CD4-positive, alpha-beta T cell treated with Interleukin-4 for 4 hours (primary cell): ENCODE results near the gene NLGN1.

Source experiments
- DNase-seq: peaks from one replicate; pipeline ENCODE4 v3.0.0-alpha.2; 2020

NLGN1 gene

DNA sequence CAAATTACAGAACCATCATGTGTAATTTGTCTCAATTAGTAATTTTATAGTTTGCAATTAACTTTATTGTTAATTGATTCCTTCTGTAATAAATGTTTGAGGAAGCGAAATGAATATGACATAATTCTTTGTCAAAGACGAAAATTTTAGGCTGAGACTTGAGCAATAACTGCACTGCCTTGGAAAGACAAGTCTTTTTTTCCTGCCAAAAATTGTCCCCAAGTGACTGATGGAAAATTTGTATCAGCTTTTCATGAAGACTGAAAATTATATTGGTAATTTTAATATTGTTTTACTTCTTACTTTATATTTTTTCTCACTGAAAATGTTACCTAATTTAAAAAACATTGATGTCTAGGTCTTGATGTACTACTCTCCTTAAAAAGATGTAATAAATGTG lies 622.6 kb downstream of the NLGN1 start:
- no peak for DNase-seq

DNA sequence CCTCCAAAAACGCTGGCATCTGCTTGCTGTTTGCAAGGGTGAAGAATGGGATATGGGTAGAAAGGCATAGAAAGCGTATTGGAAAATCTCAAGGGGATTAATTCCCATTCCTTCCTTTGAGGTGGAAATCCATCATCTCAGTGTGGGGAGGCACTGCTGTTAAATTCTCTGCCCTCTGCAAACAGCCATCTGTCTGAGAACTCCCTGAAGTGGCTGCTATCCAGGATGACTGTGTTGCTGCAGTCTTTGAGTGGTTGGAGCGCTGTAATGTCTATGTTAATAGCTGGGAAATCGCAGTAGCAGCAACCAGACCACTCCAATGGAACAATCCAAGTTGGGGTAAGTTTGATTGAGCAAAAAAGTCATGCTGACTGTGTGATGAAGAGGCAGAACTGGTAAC lies 625.9 kb downstream of the NLGN1 start:
- no peak for DNase-seq

DNA sequence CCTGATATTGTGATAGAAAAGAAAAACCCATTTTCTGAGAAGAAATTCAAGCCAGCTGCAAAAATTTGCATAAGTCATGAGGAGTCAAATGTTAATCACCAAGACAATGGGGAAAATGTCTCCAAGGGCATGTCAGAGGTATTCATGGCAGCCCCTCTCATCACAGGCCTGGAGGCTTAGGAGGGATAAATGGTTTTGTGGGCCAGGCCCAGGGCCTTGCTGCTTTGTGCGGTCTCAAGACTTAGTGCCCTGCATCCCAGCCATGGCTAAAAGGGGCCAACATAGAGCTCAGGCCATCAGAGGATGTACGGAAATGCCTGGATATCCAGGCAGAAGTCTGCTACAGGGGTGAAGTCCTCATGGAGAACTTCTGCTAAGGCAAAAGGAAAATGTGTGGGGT lies 631.1 kb downstream of the NLGN1 start:
- DNase-seq, result no peak

DNA sequence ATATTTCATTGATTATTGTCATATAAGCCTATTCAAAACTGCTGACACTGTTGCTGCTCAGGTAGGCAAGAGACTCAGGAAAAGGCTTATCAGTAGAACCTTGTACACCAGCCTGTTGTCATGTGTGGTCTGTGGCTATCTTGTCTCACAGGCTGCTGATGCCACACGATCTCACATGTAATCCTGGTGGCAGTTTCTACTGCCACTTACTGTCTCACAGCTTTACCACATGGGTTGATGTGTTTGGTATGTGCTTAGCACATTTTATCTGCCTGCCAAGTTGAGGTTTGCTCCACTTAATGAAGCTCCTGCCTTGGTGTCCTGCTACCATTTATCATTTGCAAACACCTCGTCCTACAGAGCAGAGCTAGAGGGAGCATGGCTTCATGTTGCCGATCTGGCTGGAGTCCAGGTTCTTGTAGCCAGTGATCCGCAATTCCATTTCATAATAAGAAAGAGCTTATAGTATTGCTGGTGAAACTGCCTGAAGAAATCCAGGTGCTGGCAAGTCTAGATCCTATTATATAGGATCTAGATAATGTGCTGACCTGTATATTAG lies 637.9 kb downstream of the NLGN1 start:
- no peak for DNase-seq

DNA sequence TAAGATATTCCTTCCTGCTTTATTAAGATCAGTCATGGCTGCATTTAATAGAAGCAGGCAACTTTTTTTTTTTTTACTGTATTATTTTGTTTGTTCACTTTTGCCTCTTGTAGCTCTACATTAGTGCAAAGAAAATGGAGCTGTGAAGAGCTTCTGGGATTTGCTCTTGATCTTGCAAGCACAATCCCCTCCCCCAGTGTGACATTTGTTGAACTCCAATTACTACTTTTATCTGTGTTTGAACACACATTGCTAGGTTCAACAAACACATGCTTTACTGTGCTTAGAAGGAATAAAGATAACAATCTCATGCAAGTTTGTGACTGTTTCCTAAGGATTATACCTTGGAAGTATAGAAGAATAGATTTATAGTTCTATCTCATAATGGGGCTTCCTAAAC lies 648.8 kb downstream of the NLGN1 start:
- DNase-seq, result no peak

DNA sequence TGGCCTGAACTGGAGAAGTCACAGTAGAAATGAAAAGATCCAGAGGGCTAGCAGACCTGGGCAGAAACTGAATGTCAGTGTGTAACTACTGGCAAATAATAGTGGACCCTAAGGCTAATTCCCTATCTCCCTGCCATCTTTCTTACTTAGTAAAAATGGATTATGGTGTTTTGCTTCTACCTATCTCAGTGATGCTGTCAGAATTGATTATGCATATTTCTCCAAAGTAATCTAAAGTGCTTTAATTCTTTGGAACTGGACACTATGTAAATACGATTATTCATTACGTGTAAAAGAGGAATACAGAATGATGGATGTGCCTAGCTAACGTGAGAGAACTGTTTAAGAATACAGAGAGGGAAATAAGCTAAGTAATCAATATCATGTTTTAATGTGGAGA lies 651.9 kb downstream of the NLGN1 start:
- no peak for DNase-seq

DNA sequence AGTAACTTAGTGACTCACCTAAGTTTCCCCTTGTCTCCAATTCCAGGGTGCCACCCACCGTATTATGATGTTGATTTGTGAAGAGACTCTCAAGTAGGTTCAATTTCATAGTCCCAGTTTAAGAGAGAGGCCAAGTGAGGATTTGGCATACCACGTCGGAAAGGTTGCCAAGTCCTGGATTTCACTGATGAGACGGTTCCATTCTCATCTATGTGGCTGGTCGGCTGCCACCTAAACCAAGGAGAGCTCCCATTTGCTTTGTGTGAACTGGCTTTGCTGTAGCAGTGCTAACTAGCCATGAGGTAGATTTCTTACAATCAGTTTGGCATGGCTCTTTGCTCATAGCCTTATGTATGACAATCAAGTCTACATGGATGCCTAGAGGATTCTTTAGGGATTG lies 653.6 kb downstream of the NLGN1 start:
- DNase-seq, result no peak

DNA sequence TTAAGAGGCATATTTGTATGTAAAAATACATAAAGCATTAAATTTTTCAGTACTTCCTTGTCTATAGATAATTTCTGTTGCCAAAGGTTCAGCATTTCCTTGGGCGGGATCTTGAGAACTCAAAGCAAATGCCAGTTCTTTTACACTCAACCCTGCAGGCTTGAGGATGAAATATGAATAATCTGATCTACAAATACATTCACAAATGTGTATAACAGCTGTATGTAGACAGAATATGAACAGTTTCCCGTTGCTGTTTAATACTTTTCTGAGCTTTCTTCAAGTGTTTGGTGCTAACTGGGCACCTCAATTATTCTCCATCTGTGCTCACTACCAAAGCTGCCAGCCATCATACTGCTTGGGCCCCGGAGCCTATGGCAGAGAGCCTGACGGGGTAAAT lies 661.3 kb downstream of the NLGN1 start:
- DNase-seq, result no peak

GRCh38 chr3:174060431-174060830 lies 662.9 kb downstream of the NLGN1 start:
- no peak for DNase-seq

DNA sequence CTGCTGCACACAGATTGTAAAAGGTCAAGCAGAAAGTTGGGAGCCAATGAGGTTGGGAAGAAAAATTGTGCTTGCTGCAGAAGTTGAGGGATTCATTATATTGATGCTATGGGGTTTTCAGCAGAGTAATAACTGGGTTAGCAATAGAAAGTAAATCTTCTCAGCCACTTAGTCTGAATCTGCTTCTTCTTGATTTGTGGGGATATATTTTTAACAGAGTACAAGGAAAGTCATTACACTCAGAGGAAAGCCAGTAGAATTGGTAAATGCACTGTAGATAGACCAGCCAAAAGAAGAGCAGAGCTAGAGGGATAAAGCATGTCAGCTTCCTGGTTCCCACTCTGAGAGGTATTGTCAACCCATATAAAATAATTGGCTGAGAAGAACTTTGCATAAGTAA lies 663.6 kb downstream of the NLGN1 start:
- DNase-seq, result no peak

DNA sequence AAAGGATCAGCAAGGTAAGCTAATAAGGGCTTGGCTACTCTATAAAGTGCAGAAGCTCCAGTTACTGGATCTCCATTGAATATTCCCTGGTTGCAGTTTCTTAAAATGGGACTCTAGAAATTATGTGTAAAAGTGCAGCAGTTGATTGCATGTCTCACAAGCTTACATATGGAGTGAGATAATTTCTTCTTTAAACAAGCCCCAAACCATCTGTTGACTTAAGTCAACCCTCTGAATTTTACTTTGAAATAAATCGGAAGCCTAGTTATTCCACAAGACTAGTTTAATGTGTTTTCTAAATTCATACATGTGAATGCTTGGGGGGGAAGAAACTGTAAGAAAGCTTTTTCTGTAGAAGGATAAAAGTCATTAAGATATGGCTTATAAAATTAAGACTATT lies 664.2 kb downstream of the NLGN1 start:
- no peak for DNase-seq

DNA sequence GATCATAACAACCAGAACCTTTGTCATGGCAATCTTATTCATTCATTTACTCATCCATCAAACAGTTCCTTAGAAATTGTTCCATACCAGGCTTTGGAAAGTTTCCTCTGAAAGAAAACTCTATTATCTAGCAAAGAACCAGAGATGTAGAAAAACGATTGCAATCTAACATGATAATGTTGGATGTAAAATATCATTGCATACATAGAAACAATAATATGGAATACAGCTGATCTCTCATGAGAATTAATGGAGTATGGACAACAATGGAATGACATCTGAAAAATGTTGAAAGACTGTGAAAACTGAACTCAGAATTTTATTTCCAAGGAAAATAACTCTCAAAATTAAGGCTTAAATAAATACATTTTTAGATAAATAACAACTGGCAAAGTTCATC lies 665.4 kb downstream of the NLGN1 start:
- no peak for DNase-seq

- DNase-seq, result no peak
Observed at GRCh38 chr3:174068035-174068434, 670.5 kb downstream of the NLGN1 start.

GRCh38 chr3:174072675-174073074 lies 675.1 kb downstream of the NLGN1 start:
- no peak for DNase-seq

GRCh38 chr3:174083706-174084105 lies 686.2 kb downstream of the NLGN1 start:
- no peak for DNase-seq

DNA sequence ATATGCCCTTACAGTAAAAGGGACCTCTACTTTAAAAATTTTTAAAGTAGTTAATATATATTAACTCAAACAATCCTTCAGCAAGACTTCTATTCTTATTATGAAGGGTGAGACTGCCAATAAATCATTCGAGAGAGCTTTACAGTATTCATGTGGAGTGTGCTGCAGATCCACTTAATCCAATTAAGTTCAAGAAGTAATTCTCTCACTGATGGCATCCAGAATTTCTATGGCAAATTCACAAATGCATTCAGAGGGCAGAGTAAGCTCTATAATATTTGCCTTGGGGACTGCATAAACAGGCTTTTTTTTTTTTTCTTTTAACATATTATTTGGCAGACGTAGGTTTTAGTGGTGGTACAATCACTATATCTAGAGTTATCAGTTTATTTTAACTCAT lies 692.0 kb downstream of the NLGN1 start:
- no peak for DNase-seq

GRCh38 chr3:174094669-174095068 lies 697.1 kb downstream of the NLGN1 start:
- no peak for DNase-seq

DNA sequence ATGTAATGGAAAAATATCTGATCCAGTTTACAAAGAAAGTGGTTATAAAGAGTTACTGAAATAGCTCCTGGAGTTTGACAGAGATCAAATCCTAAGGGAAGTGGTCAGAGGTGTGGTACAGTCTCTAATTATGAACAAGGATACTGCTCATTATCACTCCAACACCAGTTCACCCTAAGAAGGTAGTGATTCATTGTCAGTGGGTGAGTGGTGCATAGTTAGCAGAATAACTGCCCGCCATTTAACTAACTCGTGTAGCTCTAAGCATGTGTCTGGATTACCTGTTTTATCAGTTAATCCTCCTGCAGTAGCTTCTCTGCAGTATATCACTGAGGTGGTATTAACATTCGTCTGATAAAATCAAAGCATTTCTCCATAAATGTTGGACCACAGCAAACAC lies 700.1 kb downstream of the NLGN1 start:
- no peak for DNase-seq

DNA sequence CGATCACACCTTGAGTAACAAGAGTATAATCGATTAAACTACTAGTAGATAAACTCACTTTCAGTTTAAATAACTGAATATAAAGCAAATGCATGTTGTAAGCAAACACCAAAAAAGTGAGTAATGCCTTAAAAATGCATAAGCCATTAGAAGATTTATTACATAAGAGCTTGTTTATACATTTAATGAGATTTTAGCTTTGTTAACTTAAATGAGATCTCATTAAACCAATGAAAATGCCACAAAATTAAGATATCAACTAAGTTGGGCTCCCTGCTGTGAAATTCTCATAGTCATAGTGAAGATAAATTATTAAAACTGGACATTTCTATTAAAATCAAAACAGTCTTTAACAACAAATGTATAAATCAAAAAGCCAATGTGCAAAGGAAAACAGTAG lies 701.2 kb downstream of the NLGN1 start:
- no peak for DNase-seq

DNA sequence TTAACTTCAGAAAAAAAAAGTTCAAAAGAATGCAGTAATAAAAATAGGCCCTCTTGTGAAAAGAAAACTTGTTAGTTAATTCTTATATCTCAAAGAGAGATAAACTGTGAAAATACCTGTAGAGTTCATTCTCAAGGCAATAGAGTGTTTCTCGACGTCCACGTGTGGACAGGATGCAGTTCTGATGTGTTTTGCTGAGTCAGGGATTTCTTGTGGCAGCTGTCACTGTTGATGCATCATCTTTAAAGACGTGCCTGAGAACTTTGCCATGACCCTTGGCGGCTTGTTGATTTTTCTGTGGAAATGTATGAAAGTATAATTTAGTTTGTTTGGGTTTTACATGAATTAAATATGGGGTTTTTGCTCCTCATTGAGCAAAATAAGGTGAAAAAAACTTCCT lies 702.2 kb downstream of the NLGN1 start:
- no peak for DNase-seq

DNA sequence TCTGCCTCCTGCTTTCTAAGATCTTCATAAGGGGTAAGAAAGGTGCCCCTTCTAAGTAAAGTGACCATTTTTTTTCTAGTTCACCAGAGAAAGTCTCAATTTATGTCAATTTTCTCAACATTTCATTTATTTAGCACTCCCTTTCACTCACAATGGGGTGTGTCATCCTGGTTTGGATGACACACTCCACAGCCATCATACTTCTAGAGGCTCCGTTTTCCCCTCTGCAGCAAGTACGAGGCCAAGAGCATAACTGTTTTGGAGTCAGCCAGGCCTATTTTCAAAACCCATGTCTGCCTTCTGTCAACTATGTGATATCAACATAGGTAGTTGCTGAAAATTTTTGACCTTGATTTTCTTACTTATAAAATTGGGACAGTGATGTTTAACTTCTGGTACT lies 703.2 kb downstream of the NLGN1 start:
- no peak for DNase-seq

DNA sequence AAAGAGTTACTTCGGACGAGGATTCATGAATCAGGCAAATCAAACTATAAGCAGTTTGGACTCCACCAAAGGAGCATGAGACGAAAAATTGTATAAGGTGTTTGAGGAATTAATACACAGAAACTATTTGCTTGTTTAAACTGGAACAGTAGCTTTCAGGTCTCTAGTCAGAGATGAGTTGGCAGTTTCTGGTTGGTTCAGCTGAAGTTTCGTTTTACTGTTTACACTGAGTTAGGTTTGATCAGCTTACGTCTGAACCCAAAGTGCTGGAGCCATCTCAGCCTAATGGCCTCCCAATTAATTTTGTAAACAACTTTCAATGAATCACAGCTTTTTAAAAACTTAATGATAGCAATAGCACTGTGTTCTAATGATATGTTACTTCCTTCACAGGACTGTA lies 703.7 kb downstream of the NLGN1 start:
- no peak for DNase-seq

DNA sequence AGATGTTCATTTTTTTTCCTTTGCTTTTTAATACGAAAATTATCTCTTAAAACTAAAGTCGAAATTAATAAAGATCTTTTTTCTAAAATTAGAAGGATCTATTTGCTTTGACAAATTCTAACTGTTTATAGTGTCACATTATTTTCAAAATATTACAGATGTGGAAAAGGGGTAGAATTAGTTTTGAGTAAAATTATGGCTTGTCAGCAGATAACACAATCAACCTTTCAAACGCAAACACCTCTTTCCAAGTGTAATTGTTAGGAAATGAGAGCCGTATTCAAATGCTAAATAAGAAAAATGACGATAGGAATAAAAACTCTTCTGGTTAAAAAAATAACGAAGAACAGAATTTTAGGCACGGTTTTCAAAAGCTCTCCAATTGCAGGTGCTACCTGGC lies 704.7 kb downstream of the NLGN1 start:
- no peak for DNase-seq

DNA sequence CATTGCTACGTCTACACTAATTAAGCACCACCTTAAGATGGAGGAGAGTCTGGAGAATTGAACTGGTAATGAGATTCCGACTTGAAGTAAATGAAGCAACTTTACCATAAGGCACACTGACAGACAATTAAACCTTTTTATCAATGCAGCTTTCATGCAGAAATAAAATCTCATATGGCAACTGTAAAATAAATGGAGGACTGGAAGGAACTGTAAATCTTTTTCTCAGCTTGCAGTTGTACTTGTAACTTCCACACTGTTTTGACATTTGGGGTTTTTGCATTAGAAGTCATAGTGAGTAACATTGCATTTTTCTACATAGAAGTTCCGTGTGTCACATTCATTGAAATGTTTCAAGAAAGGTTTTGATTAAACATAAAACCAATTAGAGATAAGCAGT lies 705.3 kb downstream of the NLGN1 start:
- DNase-seq, result no peak

DNA sequence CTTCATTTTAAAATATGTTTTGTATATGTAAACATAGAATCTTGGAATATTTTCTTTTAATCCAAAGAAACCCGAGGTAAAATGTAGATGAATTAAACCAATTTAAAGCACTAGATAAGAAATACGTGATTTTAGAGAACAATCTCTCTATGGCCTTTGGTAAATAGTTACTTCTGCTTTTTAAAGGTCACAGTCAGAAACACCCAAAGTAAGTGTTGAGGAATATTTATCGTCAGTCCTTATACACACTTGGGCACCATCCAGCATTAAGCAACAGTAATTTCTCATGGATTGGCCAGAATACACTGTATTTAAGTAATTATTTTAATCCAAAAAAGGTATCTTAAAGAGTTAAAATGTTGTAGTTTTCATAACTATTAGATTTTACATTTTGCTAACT lies 713.2 kb downstream of the NLGN1 start:
- no peak for DNase-seq

- DNase-seq, result no peak
Observed at GRCh38 chr3:174111776-174112175, 714.2 kb downstream of the NLGN1 start.
